ENCODE results near the gene ADK.
"Not testable (repeated sequence)": the region's sequence is repeated elsewhere in the genome, so short reads cannot be mapped to it uniquely, and the experiment has no call there.

The ADK gene

DNA sequence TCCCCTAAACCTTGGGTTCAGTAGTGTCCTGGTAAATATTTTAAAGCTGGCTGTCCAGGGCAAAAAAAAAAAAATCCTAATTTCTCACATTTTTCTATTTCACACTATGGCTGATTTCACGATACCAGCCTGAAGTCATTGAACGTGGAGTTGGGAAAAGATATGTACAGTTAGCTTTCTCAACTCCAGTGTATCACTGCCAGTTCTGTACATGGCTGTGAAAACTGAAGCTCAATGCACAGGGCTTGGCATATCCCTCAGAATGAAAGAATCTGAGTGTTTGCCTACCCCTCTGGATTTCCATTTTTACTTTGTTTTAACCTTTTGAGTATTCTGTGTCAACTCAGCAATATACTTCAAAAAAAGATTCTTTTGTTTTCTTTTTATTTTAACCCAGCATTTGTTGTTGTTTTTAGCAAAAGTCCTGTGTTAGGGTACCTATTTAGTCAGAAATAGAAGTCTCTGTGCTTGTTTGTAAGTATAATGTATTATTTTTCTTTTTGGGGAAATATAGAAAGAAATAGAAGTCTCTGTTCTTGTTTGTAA is 274.5 kb downstream of the ADK start:
- no peak for DNase-seq (ENCODE audit: low spot score)

DNA sequence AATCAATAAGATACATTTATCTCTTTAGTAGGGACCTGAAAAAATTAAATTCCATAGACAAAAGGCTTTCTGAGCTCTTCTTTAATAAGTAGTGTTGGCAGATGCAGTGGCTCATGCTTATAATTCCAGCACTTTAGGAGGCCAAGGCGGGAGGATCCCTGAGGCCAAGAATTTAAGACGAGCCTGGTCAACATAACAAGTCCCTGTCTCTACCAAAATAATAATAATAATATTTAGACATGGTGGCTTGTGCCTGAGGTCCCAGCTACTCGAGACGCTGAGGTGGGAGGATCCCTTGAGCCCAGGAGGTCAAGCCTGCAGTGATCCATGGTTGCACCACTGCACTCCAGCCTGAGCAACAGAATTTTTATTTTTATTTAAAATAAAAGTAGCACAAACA is 280.8 kb downstream of the ADK start:
- DNase-seq (ENCODE audit: low spot score): no peak

DNA sequence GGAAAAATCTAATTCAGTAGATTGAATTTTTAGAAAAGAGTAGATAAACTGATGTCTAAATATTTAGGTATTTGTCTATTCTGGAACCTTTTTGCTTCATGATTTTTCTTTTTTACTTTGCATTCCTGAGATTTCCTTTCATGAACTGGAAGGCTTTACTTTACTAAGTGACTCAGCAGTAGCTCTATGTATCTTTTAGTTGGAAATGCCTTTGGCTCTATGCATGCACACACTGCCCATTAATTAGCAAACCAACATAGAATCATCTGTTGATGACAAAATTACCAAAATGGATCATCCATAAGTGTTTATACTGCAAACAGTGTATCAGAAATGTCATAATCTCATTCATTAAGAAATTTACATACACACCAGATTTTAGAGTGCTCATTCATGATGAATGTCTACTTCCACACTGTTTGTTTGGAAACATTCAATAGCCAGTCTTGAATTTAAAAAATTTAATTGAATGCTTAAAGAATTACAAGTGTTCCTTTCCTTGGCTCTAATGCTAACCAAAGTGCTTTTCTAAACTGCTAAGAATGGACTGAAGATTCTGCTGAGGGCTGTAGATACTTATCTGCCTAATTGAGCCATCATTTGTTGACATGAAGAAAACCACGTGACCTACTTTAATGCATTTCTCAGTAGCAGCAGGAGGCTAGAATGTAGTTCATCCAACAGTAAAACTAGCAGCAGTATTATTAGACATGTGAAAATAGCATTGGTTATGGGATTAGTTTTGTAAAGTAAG is 282.0 kb downstream of the ADK start:
- DNase-seq (ENCODE audit: low spot score): no peak

DNA sequence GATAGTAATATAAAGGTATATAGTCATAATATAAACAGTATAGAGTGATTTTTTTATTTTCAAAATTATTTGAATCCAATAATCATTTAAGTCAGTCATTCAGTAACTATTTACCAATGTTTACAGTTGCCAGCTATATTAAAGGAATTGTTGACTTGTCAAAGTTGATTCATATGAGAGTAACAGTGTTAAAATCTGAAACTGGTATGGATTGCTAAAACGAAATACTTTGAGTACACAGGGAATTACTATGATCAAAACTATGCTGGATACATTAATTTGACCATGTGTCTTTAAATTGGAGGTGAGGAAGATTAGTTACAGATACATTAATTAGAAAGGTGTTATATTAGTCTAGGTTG is 282.6 kb downstream of the ADK start:
- DNase-seq (ENCODE audit: low spot score): no peak

DNA sequence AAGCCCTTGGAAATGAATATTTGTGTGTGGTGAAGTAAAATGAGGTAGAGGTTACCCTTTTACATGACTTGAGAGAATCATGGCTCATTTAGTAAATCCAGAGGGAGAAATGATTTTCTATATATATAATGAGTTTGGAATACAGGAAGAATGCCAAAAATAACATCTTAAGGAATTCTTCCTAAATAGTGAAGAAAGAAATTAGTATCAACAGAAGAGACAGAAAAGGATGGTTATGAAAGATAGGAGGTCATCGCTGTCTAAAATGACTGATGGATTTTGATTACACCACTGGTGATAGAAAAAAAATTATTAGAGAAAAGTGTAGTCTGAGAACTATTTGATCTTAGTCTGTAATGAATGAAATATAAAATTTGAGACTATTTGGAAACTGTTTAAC is 283.0 kb downstream of the ADK start:
- no peak for DNase-seq (ENCODE audit: low spot score)

DNA sequence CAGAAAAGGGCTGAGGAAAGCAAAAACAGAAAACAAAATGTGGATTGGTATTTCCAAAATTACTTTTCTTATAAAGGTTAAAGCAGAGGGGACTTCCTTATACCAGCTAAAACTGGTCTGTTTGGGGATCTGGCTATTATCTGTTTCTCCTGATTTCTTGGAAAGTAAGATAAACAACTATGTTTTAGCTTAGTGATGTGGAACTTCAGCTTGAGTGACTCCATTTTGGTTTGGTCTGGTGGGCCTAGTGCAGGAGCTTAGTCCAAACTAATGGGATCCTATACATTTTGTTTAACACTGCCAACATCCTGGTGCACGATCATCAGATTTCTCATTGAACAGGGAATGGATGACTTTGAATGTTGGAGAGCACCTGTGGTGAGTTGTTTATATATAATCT is 283.5 kb downstream of the ADK start:
- no peak for DNase-seq (ENCODE audit: low spot score)

DNA sequence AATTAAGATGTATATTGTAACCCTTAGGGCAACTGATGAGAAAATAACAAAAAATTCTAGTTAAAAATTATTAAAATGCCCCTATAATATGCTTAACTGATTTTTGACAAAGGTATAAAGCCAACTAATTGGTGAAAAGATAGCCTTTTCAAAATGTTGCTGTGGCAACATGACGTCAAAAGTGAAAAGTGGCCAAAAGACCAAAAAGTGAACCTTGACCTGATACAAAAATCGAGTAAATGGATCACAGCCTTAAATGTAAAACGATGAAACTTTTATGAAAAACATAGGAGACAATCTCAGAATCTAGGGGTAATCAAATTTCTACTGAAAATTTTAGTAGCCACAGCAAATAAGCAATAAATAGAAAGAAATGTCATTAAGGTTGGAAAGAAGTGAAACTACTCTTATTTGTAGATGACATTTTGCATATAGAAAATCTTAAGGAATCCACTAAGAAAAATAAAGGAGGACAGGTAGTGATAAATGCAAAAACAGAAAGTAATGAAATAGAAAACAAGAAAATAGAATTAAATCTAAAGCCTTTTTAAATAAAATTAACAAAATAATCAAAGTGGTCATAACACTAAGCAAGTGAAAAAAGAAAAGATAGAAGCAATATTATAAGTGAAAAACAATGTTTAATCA is 285.6 kb downstream of the ADK start:
- no peak for DNase-seq (ENCODE audit: low spot score)

DNA sequence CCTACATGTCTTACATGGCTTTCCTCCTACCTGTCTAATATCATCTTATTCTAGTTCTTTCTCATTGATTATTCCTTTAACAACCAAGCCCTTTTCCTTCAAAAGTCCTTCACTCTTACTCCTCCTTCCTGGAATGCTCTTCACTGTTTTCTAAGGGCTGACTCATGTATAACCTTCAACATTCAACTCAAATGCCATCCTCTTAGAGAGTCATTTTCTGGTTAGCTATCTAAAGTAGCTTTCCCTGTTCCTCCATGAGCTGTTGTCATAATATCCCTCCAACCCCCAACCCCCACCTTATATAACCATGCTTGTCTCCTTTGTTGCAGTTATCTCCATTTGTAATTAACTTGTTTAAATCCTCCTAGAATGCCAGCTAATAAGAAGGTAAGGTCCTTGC is 286.8 kb downstream of the ADK start:
- no peak for DNase-seq (ENCODE audit: low spot score)

DNA sequence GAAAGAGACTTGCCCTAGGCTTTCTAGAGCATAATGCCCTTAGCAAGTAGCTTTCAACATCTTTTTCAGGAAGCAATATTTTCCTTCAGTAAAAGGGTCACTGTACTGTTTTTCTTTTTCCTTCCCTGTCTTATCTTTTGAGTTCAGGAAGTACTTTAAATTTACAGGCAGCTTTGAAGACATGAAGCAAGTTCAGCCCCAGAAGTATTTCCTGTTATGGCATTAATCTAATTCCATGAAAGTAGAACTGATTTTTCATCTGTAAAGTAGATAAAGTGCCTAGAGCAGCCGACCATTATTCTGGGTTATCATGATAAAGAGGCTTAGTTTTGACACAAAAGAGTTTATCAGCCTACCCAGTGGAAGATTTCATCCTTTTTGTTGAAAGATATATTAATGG is 288.2 kb downstream of the ADK start:
- DNase-seq (ENCODE audit: low spot score): no peak

DNA sequence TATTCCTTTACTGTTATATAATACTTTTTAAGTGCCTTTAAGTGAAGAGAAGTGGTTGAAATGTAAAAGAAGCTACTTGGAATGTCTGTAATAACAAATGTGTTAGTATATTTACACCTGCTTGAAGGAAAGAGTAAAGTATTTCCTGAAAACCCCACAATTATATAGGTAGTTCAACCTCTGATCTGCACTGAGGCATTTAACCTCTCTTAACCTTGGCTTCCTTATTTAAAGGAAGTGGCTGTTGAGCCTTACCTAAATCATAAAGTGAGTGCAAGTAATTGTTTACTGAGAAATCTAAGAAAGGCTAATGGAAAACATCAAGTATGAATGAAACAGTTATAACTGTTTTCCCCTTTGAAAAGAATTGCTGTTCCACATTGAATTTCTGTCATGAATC is 294.5 kb downstream of the ADK start:
- DNase-seq (ENCODE audit: low spot score): no peak

DNA sequence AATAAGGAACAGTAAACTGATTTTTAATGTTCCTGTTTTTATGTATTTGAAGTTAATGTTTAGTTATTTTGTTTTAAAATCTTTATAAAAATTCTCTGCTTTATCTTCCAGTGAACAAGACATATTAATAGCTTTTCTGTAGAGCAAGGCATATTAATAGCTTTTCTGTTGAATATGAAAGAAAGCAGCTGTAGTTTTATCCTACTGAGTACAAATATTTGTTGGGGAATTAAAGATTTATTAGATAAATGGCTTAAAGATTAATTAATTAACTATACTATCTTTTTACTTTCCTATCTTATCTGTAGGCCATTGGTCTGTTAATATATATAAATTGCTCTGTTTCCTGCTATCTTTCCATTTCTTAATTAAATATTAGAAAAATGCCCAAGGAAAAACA is 299.6 kb downstream of the ADK start:
- DNase-seq (ENCODE audit: low spot score): no peak

DNA sequence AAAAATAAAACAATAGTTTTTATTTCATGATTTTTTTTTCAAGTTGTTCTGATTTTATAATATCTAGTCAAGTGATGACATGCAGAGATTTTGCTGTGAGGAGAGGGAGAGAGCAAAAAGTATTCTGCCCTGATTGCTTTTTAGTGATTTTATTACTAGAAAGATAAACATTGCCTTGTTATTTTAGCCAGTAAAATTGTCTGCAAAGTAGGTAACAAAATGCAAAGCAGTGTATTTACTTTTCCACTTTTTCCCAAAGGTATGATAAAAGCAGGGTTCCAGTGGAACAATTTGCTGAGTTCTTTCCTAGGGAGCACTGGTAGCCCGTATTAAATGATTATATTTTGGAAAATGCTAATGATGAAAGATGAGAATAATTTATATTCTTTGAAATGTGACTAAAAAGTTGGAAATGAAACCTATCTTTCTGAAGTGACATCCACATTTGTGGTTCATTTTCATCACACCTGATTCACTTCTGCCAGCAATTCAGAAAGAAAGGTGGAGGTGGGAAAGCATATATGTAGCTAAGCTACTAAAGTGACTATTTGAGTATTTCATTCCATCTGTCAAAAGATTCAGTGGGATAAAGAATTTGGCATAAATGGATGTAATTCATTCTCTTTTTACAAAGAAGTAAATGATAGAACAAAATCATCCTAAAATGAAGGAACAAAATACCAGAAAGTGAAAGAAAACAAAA is 300.3 kb downstream of the ADK start:
- DNase-seq (ENCODE audit: low spot score): no peak

DNA sequence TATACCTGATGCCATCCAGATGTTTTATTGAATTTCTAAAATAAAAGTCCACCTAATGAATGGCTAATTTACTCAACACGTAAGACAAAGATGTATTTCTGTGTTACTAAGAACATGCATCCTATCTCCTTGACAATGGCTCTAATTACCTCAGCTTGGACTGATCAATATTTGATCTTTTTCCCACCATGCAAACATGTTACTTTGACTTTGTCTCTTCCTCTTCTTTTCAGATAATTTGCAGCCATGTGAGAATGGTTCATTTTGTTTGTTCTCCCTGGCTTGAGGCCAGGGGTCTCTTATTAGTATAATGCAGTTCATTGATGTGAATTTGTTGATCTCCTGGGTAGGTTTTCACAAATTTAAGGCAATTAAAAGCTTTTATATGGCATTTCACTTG is 302.1 kb downstream of the ADK start:
- DNase-seq (ENCODE audit: low spot score): no peak

DNA sequence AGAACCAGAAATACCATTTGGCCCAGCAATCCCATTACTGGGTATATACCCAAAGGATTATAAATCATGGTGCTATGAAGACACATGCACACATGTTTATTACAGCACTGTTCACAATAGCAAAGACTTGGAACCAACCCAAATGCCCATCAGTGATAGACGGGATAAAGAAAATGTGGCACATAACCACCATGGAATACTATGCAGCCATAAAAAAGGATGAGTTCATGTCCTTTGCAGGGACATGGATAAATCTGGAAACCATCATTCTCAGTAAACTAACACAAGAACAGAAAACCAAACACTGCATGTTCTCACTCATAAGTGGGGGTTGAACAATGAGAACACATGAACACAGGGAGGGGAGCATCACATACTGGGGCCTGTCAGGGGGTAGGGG is 306.5 kb downstream of the ADK start:
- DNase-seq (ENCODE audit: low spot score): not testable (repeated sequence)

DNA sequence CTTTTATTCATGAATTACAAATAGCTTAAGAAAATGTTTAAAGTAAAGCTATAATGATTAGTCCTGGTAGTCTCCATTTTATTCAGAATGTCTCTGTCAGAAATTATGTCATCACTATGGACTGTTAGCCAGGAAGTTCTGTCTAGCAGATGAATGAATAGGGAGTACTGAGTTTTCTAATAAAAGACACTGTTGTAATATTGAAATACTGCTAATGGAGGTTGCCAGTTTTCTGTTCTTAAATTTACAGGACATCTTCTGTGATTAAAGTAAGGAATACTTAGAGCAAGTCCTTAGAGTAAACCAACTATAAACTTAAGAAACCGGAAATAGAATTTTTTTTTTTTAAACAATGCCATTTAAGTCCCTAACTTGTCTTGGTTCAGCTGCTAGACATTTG is 309.8 kb downstream of the ADK start:
- no peak for DNase-seq (ENCODE audit: low spot score)

DNA sequence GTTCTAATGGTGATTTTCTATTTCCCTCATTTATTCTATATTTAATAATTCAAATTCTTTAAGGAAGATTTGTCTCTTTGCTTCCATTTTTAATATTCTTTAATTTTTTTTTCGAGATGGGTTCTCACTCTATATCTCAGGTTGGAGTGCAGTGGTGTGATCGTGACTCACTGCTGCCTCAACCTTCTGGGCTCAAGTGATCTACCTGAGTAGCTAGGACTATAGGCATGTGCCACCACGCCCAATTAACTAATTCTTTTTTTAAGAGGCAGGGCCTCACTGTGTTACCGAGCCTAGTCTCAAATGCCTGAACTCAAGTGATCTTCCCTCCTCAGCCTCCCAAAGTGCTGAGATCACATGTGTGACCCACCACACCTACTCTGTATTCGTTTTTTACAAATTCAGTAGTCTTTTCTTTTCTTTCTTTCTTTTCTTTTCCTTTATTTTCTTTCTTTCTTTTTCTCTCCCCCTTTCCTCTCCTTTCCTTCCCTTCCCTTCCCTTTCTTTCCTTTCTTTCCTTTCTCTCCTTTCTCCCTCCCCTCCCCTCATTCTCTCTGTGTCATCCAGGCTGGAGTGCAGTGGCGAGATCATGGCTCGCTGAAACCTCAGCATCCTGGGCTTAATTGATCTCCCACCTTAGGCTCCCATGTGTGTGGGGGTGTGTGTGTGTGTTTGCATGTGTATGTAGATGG is 323.1 kb downstream of the ADK start:
- no peak for DNase-seq (ENCODE audit: low spot score)

DNA sequence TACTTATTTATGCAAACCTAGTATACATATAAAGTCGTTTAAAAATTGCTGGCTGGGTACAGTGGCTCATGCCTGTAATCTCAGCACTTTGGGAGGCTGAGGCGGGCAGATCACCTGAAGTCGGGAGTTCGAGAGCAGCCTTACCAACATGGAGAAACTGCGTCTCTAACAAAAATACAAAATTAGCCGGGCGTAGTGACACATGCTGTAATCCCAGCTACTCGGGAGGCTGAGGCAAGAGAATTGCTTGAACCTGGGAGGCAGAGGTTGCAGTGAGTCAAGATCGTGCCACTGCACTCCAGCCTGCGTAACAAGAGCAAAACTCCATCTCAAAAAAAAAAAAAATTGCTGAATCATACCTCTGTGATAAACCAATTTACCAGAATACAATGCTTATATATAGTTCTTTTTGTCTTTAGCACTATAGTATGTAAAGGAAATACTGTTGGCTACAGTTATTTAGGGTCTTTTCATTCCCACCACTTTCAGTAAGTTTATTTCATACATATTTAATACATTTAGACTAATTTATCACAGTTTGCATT is 325.2 kb downstream of the ADK start:
- not testable (repeated sequence) for DNase-seq (ENCODE audit: low spot score)

DNA sequence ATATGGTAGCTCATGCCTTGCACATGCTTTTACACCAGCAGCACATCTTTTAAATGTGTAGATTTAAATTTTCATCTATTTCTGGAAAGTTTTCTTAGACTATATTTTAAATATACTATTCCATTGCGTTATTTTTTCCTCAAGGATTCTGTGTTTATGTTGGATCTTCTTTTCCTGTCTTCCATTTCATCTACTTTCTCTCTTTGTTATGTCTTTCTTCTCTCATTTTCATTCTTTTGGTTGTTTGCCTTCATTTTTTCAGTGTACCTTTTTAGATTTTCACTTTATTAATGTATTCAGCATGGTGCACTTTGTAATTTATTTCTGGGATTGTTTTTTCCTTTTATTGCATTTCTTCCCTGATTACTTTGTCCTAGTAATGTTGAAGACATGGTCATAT is 329.8 kb downstream of the ADK start:
- DNase-seq (ENCODE audit: low spot score): no peak

DNA sequence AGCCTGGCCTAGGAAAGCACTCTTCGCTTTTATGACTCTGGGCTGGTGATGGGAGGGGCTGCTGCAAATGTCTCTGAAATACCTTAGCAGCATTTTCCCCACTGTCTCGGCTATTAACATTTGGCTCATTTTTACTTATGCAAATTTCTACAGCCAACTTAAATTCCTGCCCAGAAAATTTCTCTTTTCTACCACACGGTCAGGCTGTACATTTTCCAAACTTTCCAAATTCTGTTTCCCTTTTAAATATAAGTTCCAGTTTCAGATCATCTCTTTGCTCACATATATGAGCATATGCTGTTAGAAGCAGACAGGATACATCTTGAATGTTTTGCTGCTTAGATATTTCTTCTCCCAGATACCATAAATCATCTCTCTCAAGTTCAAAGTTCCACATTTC is 332.3 kb downstream of the ADK start:
- no peak for DNase-seq (ENCODE audit: low spot score)

DNA sequence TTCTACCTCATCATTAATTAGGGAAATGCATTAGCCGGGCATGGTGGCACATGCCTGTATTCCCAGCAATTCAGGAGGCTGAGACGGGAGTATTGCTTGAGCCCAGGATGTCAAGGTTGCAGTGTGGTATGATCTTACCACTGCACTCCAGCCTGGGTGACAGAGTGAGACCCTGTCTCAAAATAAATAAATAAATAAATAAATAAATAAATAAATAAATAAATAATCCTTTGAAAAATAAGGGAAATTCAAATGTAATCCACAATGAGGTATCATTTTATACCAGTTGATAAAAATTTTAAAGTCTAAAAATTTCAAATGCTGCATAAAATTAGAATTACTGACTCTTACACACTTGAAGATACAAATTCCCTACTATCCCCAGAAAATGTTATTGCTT is 334.3 kb downstream of the ADK start:
- DNase-seq (ENCODE audit: low spot score): no peak

DNA sequence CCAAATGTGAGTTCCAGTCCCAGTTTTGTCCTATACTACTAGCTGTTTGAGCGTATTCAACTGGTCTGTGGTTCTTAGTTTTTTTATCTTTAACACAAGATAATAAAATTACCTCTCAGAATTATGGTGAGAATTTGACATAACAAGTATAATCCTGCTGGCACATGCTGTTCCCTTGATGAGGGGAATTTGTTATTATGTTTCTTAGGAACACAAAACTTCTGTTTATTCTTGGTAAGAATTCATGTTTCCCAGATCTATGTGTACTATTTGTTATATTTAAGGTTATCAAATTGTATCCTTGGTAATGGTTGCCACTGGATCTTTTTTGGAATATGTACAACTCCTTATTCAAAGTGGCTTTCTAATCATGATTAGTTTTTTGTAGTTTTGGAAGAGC is 335.6 kb downstream of the ADK start:
- no peak for DNase-seq (ENCODE audit: low spot score)

DNA sequence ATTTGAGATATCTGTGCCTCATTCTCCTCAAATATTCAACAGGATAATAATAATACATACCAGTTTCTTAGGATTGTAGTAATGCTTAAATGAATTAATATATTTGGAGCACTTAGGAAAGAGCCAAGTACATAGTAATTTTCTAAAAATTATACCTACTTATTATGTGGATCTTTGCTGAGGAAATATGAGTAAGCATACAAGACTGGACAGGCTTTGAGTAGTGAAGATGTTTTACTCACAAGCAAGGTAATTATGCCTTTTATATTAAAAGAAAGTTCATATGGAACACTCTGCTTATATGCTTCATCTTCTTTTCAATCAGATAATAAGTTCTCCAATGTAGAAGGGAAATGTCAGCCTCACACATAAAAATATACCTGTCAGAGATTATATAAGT is 337.9 kb downstream of the ADK start:
- no peak for DNase-seq (ENCODE audit: low spot score)

Data from hematopoietic multipotent progenitor cell treated with erythropoietin and hydrocortisone succinate and interleukin-3 and kit ligand, for 17 days (in vitro differentiated cells).